ENCODE measurements around the gene IL1RAPL1. TPM values are rescaled to one million over a fixed set of nuclear protein-coding genes. Genes with fewer than 3 reads are reported as not detected.

Gene IL1RAPL1
- total RNA-seq, 4 donors from 2014 or later, result 0.13 TPM; not detected in 3

- no peak for DNase-seq (ENCODE audit: low spot score in 2 of 2)
- no peaks in the 10 kb centered on the region for H3K9me3 ChIP-seq
- H3K4me1 ChIP-seq, result no peaks in the 10 kb centered on the region
- 73% methylated on average over 2 of the region's 2 CpGs for WGBS
- no peak for TF ChIP-seq EP300 (IDR thresholded peaks at IDR 0.05)
- no peak overlapping the region for H3K27ac ChIP-seq
- no peaks in the 10 kb centered on the region for H3K27me3 ChIP-seq
- H3K36me3 ChIP-seq, result no peaks in the 10 kb centered on the region
- no peak overlapping the region for H3K4me3 ChIP-seq
Observed at GRCh38 chrX:29643181-29643580, 1055.9 kb downstream of the IL1RAPL1 start.

- 58% methylated on average over 1 of the region's 1 CpG for WGBS
- Histone ChIP-seq H3K27me3 (no peaks in the 10 kb centered on the region), H3K36me3 (no peaks in the 10 kb centered on the region), H3K9me3 (no peaks in the 10 kb centered on the region), H3K4me3 (no peak overlapping the region), H3K27ac (no peak overlapping the region), H3K4me1 (no peaks in the 10 kb centered on the region)
- DNase-seq (ENCODE audit: low spot score in 2 of 2), result no peak
- no peak for TF ChIP-seq CTCF (IDR thresholded peaks at IDR 0.05)
- TF ChIP-seq POLR2A (IDR thresholded peaks at IDR 0.05), result no peak
- TF ChIP-seq POLR2AphosphoS5 (IDR thresholded peaks at IDR 0.05), result no peak
- TF ChIP-seq EP300 (IDR thresholded peaks at IDR 0.05), result no peak
Observed at GRCh38 chrX:29648161-29648560, 1060.9 kb downstream of the IL1RAPL1 start.

GRCh38 chrX:29652484-29652883 lies 1065.2 kb downstream of the IL1RAPL1 start:
- no peaks in the 10 kb centered on the region for H3K4me1 ChIP-seq
- DNase-seq (ENCODE audit: low spot score in 2 of 2), result no peak
- no peak overlapping the region for H3K27ac ChIP-seq
- 30% methylated on average over 1 of the region's 1 CpG for WGBS
- H3K36me3 ChIP-seq, result no peaks in the 10 kb centered on the region
- TF ChIP-seq EP300 (IDR thresholded peaks at IDR 0.05) (no peak), POLR2AphosphoS5 (IDR thresholded peaks at IDR 0.05) (no peak), POLR2A (IDR thresholded peaks at IDR 0.05) (no peak), CTCF (IDR thresholded peaks at IDR 0.05) (no peak)
- no peaks in the 10 kb centered on the region for H3K9me3 ChIP-seq
- no peak overlapping the region for H3K4me3 ChIP-seq
- no peaks in the 10 kb centered on the region for H3K27me3 ChIP-seq

- Histone ChIP-seq H3K27ac (no peak overlapping the region), H3K9me3 (no peaks in the 10 kb centered on the region), H3K27me3 (no peaks in the 10 kb centered on the region), H3K36me3 (no peaks in the 10 kb centered on the region), H3K4me1 (no peaks in the 10 kb centered on the region), H3K4me3 (no peak overlapping the region)
- no peak for TF ChIP-seq POLR2AphosphoS5 (IDR thresholded peaks at IDR 0.05)
- no peak for TF ChIP-seq POLR2A (IDR thresholded peaks at IDR 0.05)
- TF ChIP-seq CTCF (IDR thresholded peaks at IDR 0.05), result no peak
- TF ChIP-seq EP300 (IDR thresholded peaks at IDR 0.05), result no peak
- no peak for DNase-seq (ENCODE audit: low spot score in 2 of 2)
Observed at GRCh38 chrX:29653721-29654120, 1066.5 kb downstream of the IL1RAPL1 start.

GRCh38 chrX:29659911-29660310 lies 1072.7 kb downstream of the IL1RAPL1 start:
- Histone ChIP-seq H3K36me3 (no peaks in the 10 kb centered on the region), H3K4me1 (no peaks in the 10 kb centered on the region), H3K27me3 (no peaks in the 10 kb centered on the region), H3K27ac (no peak overlapping the region), H3K9me3 (no peaks in the 10 kb centered on the region), H3K4me3 (no peak overlapping the region)
- no peak for DNase-seq (ENCODE audit: low spot score in 2 of 2)
- WGBS, result 68% methylated on average over 4 of the region's 4 CpGs
- TF ChIP-seq CTCF (IDR thresholded peaks at IDR 0.05) (no peak), EP300 (IDR thresholded peaks at IDR 0.05) (no peak), POLR2A (IDR thresholded peaks at IDR 0.05) (no peak), POLR2AphosphoS5 (IDR thresholded peaks at IDR 0.05) (no peak)

- no peak for DNase-seq (ENCODE audit: low spot score in 2 of 2)
- no peaks in the 10 kb centered on the region for H3K4me1 ChIP-seq
- no peaks in the 10 kb centered on the region for H3K36me3 ChIP-seq
- no peaks in the 10 kb centered on the region for H3K9me3 ChIP-seq
- no peak overlapping the region for H3K27ac ChIP-seq
- TF ChIP-seq CTCF (IDR thresholded peaks at IDR 0.05) (no peak), EP300 (IDR thresholded peaks at IDR 0.05) (no peak), POLR2AphosphoS5 (IDR thresholded peaks at IDR 0.05) (no peak), POLR2A (IDR thresholded peaks at IDR 0.05) (no peak)
- no peak overlapping the region for H3K4me3 ChIP-seq
- H3K27me3 ChIP-seq, result no peaks in the 10 kb centered on the region
Observed at GRCh38 chrX:29661290-29661689, 1074.0 kb downstream of the IL1RAPL1 start.

Measured in suprapubic skin (tissue), 4 donors.